ENCODE results near the gene RASGRP3.
"Not testable (repeated sequence)": the region's sequence is repeated elsewhere in the genome, so short reads cannot be mapped to it uniquely, and the experiment has no call there.

Gene RASGRP3

GRCh38 chr2:33453905-33454479 lies 22.5 kb upstream of the RASGRP3 start:
- no peak for TF ChIP-seq CTCF (IDR thresholded peaks at IDR 0.05; ENCODE audit: low read depth, low read length, missing control alignments)
- H3K4me3 ChIP-seq (replicated peaks; ENCODE audit: low read depth, low read length): no peak overlapping the region
- no peak for DNase-seq (ENCODE audit: extremely low read depth, low read depth)

- H3K4me3 ChIP-seq (replicated peaks; ENCODE audit: low read depth, low read length): no peak overlapping the region
- DNase-seq (ENCODE audit: extremely low read depth, low read depth): no peak
- TF ChIP-seq CTCF (IDR thresholded peaks at IDR 0.05; ENCODE audit: low read depth, low read length, missing control alignments): no peak
These were observed 18.7 kb upstream of the RASGRP3 start for GRCh38 chr2:33457556-33458247.

- TF ChIP-seq CTCF (IDR thresholded peaks at IDR 0.05; ENCODE audit: low read depth, low read length, missing control alignments): no peak
- DNase-seq (ENCODE audit: extremely low read depth, low read depth): no peak
- H3K4me3 ChIP-seq (replicated peaks; ENCODE audit: low read depth, low read length): no peak overlapping the region
These were observed 18.1 kb upstream of the RASGRP3 start for GRCh38 chr2:33458248-33458819.

- DNase-seq (ENCODE audit: extremely low read depth, low read depth): no peak
- no peak overlapping the region for H3K4me3 ChIP-seq (replicated peaks; ENCODE audit: low read depth, low read length)
- no peak for TF ChIP-seq CTCF (IDR thresholded peaks at IDR 0.05; ENCODE audit: low read depth, low read length, missing control alignments)
These were observed 16.7 kb upstream of the RASGRP3 start for GRCh38 chr2:33459745-33460144.

GRCh38 chr2:33462512-33462911 lies 13.9 kb upstream of the RASGRP3 start:
- not testable (repeated sequence) for DNase-seq (ENCODE audit: extremely low read depth, low read depth); H3K4me3 ChIP-seq (replicated peaks; ENCODE audit: low read depth, low read length)

GRCh38 chr2:33467413-33467812 lies 9.0 kb upstream of the RASGRP3 start:
- no peak for TF ChIP-seq CTCF (IDR thresholded peaks at IDR 0.05; ENCODE audit: low read depth, low read length, missing control alignments)
- no peak for DNase-seq (ENCODE audit: extremely low read depth, low read depth)

GRCh38 chr2:33469238-33469637 lies 7.2 kb upstream of the RASGRP3 start:
- H3K4me3 ChIP-seq (replicated peaks; ENCODE audit: low read depth, low read length): no peak overlapping the region
- TF ChIP-seq CTCF (IDR thresholded peaks at IDR 0.05; ENCODE audit: low read depth, low read length, missing control alignments): no peak
- DNase-seq (ENCODE audit: extremely low read depth, low read depth): no peak

More at GRCh38 chr2:33467413-33467812, 9.0 kb upstream of the RASGRP3 start:
- H3K4me3 ChIP-seq (replicated peaks; ENCODE audit: low read depth, low read length): no peak overlapping the region
